ENCODE measurements around the gene ELAVL2. TPM values are rescaled to one million over a fixed set of nuclear protein-coding genes. Genes with fewer than 3 reads are reported as not detected.
"Not testable (repeated sequence)": the region's sequence is repeated elsewhere in the genome, so short reads cannot be mapped to it uniquely, and the experiment has no call there.

Gene ELAVL2
- total RNA-seq, 1 experiment from 2014 or later, result 21.6 TPM

DNA sequence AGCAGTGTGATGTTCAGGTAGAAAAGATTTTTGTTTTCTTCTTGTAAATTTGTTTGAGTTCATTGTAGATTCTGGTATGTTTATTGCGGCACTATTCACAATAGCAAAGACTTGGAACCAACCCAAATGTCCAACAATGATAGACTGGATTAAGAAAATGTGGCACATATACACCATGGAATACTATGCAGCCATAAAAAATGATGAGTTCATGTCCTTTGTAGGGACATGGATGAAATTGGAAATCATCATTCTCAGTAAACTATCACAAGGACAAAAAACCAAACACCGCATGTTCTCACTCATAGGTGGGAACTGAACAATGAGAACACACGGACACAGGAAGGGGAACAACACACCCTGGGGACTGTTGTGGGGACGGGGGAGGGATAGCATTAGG is 103.0 kb downstream of the ELAVL2 start:
- not testable (repeated sequence) for DNase-seq (ENCODE audit: low read depth)

DNA sequence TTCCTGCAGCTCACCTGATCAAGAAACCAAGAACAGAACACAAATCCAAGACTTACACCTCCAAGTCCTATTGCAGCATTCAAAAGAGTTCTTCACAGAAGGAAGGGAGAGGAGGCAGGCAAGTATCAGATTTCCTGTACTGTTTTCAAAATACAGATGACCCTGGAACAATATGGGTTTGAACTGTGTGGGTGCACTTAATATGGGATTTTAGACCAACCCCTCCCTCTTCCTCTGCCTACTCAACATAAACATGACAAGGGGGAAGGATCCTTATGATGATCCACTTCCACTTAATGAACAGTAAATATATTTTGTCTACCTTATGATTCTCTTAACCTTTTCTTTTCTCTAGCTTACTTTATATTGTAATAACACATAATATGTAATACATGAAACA is 104.6 kb downstream of the ELAVL2 start:
- no peak for DNase-seq (ENCODE audit: low read depth)

DNA sequence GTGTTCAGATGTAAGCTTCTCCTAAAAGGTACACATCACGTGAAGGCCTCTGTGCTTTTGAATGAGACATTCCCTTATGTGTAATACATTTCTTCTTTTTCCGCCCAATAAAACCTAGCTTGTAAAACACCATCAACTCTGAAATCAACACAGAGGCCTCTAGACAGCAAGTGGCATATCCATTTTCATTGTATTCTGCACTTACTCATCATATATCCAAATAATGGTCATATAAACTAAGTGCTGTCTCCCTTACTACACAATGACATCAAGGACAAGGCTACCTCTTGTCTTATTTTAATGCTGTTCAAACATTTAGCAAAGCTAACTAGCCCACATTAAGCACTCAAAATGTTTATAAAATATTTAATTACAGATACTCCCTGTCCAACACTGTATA is 108.5 kb downstream of the ELAVL2 start:
- no peak for DNase-seq (ENCODE audit: low read depth)

DNA sequence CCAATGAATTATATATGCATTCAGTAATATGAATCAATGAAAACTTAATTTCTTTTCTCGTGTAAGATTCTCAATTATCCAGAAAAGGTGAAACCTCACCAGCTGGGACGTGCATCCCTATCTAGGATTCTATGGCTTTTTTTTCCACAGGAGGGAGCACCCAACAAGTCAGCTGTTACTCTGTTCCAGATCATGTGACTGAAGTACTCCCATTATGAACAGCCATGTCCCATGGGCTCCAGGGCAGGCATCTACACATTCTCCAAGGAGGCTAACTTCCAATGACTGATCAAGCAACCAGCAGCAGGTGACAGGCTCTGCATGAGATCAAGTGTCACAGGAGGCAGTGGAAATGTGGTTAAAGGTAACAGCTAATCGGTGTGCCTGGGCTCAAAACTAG is 118.8 kb downstream of the ELAVL2 start:
- DNase-seq (ENCODE audit: low read depth), result no peak

DNA sequence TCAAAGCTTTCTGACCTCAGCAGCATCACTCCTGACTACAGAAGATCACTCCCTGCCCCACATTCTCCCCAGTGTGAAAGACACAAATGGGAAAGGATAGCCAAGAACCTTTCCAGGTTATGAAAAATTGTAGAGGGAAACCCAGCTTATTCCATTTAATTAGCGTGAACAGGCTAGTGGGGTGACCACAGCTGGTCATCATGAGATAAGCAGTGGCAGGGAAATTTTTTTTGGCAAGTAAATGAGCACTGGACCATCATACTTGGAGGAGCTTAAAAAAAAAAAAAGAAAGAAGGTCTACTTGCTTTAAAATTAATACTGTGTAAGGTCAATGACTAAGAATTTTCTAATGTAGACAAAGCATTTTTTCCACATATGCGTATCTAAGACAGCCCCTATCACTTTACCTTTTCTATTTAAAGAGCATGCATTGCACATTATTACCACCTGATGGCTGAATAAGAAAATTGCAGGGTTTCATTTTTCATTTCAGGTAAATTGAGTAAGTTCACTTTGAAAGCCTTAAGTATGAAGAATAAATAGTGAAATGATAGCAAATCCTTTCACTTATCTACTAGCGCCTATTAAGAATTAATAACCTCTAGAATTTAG is 123.6 kb downstream of the ELAVL2 start:
- DNase-seq (ENCODE audit: low read depth), result peak; percentile 32

DNA sequence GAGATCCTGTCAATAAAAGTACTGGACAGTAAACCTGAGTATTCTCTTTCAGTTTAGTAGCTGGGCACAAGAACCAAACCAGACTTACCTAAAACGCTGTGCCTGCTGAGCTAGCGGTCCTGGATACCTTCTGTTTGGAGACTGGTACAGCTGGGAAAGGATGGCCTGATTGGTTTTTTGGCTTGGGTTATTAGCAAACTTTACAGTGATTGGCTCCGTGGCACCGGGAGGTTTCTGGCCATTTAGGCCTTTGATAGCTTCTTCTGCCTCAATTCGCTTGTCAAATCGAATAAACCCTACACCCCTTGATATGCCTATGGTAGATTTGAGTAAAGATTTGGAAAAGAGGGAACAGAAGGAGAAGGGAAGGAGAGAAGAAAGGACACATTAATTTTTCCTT is 124.7 kb downstream of the ELAVL2 start:
- no peak for DNase-seq (ENCODE audit: low read depth)

DNA sequence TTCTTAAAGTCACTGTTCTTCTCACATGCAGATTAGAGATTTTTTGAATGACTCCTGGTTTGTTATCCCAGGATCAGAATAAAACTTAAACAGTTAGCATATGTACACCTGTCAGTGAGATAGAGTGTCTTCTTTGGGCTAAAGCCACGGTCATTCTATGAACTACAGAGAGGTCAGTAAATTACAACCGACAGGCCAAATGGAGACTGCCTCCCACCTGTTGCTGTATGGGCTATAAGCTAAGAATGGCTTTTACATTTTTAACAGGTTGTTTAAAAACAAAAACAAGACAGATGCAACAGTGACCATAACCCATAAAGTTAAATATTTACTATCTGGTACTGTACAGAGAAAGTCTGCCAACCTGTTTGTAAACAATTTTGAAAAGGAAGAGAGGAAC is 125.7 kb downstream of the ELAVL2 start:
- no peak for DNase-seq (ENCODE audit: low read depth)

DNA sequence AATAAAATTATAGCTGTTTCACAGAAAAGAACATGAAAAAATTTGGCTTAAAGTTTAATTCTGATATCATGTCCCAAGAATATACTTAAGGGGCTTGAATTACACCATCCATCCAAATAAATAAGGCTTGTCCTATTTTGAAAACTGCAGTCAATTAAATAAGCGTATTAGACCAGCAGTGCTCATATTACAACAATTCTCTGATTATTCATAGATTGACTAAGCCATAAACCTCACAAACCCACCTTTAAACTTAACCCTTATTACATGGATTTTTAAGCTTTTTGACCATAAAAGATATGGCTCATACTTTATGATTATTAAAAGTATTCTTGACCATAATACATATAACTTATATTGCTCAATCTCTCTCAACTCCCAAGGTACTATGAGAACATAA is 127.9 kb downstream of the ELAVL2 start:
- no peak for DNase-seq (ENCODE audit: low read depth)

DNA sequence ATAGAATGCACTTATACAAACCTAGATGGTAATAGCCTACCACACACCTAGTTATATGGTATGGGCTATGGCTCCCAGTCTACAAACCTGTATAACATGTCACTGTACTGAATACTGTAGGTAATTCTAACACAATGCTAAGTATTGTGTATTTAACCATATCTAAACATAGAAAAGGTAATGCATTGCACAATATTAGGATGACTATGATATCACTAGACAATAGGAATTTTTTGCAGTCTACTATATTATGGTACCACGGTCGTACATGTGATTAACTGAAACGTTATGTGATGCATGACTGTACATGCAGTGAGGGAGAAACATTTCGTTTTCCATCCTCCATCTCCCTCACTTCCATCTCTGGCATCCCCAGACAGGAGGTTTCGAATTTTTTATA is 130.5 kb downstream of the ELAVL2 start:
- DNase-seq (ENCODE audit: low read depth), result no peak

DNA sequence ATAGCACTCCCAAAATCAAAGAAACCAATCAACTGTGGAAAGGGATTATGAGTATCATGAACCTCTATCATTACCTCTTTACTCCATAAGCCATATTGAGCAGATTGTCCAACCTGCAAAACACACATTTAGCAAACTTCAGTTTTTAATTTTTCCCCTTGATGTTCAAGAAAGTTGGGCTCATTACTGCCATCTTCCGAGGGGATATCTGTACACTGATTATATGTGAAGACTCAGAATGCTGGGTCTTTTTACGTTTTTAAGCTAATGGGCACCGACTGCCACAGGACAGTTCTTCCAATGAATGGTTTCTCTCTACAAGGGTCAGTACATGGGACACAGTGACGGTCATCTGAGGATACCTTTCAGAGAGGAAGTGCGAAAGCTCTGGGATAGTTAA is 132.7 kb downstream of the ELAVL2 start:
- peak; percentile 26 for DNase-seq (ENCODE audit: low read depth)

DNA sequence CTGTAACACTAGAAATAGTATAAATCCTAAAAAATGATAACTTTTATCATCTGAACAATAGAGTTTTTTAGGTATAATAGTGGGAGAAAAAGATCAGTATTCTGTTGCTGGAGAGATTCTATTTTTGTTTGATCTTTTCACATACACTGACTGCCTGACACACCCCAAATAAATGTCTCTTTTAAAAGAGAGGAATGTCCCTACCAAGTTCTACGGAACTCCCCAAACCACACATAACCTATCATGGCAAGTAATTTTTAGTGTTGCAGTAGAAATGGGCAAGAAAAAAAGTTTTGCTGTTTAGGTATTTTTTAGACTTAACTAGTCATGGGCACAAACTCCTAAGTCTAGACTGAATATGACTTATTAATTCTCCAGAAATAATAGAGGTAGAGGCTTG is 139.1 kb downstream of the ELAVL2 start:
- DNase-seq (ENCODE audit: low read depth), result peak; percentile 65

DNA sequence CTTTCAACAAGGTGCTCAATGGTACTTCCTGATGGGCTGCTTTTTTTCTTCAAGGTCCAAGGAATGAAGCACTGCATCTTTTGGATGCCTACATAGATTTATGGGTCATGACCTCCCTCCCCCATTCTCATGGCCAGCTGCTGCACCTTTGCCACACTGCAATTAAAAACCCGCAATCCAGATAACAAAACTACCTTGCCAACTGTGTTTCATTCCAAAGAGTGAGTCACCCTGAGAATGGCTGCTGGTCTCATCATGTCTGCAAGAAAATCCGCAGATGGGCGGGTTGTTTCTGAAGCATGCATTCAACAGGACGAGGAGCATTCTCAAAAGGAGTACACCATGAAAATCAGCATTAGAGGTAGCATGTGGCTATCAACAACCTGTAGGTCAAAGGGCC is 139.8 kb downstream of the ELAVL2 start:
- peak; percentile 96 for DNase-seq (ENCODE audit: low read depth)

DNA sequence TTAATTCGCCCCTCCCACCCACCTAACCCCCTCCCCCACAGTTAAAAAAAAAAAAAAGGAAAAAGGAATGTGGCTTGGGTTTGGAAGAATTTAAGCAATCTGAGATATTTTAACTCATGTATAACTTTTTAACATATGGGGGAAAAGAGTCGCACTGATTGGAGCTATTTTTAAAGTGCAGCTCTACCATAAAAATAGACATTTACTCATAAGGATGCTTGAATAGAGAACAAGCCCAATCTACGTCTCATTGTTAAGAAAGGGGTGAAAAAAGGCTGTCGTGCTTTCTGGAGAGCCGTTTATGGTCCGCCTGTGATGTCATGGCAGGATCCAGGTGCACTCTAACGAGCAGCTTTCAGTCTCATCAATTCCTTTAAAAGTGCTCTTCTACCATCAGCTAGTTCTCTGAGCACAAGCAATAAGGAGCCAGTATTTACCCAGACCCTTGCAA is 142.4 kb downstream of the ELAVL2 start:
- no peak for DNase-seq (ENCODE audit: low read depth)

DNA sequence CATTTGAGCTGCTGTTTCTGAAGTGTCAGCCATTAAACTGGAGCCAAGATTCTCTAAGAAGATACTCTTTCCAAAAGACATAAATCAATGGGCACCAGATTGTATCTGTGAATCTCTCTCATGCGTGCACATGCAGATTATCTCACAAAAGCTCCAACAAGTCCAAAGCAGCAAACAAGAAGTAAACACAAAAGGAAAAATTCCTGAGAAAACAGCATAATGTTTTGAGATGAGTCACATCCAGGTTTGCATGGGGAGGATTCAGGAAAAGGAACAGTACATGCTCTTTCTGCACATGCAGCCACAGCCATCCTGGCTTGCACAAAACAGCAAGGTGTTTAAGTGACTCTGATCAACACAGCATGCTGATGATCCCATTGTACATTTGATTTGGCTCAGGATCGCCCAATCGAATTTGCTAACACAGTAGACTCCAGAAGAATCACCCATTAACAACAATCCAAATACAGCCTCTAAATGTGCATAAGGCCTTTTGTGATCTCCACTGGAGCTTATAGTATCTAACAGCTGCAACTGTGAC is 143.1 kb downstream of the ELAVL2 start:
- peak; percentile 88 for DNase-seq (ENCODE audit: low read depth)

DNA sequence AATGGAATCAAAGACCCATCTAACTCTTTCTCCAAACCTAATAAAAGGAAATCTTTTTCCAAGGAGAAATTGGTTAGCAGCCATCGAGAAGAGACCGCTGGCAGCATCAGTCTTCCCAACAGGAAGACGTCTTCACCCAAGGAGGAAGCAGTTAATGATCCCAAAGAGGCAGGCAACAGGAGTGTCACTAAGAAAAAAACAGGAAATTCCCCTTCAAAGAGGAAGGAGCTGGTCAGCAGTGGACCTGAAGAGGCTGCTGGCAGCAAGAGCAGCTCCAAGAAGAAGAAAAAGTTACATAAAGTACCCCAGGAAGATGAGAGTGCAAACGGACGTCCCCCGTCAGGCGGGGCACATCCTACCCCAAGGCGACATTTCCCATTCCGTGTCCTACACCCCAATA is 143.7 kb downstream of the ELAVL2 start:
- peak; percentile 14 for DNase-seq (ENCODE audit: low read depth)

DNA sequence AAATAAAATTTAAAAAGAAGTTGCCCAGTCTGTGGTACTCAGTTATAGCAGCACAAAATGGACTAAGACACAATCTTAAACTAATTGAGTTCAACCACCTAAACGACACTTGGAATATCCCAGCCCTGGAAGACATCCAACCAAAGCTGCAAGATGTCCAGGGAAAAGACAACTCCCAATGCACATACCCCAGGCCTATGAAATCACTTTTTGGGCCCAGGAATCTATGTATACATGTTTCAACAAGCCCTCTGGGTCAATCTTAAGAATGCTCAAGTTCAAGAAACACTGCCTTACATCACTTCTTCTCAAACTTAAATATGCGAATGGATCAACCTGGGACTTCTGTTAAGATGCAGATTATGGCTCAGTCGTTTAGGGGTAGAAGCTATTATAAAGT is 148.6 kb downstream of the ELAVL2 start:
- no peak for DNase-seq (ENCODE audit: low read depth)

DNA sequence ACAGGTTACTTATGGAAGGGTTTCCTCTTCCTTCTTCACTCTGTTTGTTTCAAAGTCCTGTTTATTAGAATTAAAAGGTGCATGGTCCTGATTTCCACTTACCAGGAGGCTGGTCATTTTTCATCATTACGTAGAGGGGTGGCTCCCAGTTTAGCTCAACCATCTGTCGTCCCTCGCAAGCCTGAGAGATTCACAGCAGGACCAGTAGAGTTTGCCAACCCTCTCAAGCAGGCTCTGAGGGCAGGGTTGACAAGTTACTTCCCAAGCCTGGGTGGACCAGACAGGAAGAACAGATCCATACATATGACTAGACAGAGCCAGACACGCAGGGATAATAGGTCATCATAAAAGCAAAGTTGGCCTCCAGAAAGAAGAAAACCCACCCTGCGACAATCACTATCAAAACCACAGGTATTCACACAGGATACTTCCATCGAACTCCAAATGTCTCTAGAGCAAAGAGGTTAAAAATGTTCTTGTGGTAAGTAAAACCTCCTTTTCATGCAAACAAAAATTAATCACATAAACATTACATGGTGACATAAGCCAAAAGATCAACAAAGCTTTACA is 151.9 kb downstream of the ELAVL2 start:
- peak; percentile 59 for DNase-seq (ENCODE audit: low read depth)

DNA sequence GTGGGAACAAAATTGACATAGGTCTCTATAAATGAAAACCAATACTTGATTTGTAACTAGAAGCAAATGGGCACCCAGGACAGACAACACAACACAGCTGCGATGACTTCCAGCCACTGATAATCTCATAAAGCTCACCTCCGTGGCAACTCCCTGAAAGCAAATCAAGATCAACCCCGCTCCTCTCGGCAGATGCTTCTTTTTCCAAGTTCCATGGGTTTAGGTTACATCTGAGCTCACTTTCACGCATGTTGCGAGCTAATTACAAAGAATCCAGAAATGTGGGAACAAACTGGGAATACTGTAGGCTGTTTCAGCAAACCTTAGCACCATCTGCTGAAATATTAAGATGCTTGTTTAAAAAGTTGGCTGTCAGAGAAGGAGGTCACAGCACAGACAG is 153.9 kb downstream of the ELAVL2 start:
- no peak for DNase-seq (ENCODE audit: low read depth)

DNA sequence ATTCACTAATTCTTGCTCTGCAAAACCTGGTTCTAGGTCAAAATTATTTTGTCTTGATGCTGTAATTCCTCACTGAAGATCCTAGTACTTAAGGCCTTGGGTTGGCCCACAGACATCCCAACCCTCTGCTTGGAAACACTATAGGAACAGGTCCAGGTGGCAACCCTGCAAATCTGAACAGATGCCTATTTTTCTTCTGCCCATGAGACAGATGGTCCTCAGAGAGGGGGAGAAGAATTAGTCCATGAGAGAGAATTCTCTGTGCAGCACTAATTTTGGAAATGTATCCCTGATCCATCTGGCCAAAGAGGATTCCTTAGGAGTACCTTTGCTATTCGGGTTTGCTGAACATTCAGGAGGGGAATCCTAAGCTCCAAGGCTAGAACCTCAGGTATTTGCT is 156.3 kb downstream of the ELAVL2 start:
- DNase-seq (ENCODE audit: low read depth), result no peak

DNA sequence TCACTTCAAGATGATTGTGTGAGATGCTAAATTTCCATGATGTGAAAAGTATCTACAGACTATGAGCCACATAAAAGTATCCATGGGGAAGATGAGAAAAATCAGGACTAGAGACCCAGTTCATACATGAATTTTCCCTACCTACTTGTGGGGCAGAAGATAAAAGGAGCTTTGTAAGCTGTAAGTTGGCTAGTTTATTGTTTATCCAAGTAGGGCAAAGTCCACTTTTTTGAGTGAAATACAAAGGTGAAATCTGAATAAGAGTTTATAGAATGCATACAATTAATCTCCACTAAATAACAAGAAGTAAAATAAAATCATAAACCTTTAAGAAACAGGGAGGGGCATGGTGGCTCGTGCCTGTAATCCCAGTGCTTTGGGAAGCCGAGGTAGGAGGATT is 160.4 kb downstream of the ELAVL2 start:
- DNase-seq (ENCODE audit: low read depth), result no peak

DNA sequence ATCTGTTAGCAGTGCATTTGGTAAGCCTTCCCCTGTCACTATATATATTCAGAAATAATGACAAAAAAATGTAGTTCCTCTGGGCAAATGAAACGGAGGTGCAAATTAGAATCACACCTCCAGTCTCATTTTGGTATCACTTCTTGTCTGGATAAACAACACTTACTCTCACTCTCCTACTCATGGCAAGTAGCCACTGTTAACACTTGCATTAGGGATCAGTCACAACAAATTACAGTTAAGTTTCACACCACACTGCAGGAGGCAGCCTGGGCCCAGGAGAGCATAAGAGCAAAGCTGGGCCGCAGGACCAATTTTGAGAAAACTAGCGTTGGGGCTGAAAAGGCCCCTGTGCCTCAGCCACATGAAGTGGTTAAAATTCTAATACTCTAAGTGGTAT is 161.0 kb downstream of the ELAVL2 start:
- no peak for DNase-seq (ENCODE audit: low read depth)

DNA sequence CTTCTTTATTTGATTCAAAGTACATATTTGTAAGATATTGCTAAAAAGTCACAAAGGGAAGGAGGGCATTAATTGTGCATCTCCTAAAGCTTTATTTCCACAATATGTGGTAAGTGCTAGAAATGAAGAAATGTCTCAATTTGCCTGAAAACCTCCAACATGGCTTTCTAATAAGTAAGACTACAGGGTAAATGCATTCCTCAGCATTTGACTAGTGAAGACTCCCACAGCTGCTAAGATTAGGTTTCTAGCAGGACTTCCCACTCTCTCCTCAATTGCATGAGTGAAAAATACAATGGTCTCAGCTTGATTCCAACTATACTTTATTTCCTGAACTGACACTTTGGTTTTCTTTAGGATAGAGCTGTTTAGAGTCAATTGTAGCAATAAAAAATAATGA is 162.1 kb downstream of the ELAVL2 start:
- no peak for DNase-seq (ENCODE audit: low read depth)

DNA sequence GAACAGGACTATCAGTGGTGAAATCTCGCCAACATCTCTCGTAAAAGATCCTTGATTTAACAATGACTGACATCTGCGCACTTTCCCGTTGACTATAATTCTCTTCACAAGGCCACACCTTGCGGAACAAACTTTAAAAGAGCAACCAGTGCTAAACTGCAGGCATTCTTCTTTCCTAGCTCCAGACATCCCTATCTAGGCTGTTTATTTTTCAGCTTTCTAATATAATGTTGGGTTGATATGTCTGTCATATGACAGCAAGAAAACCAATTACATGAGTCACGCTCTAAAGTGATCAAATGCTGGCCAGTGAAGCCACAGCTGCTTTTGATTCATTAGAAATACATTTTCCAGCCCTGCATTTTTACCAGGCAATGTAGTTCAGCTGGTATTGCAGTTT is 162.5 kb downstream of the ELAVL2 start:
- DNase-seq (ENCODE audit: low read depth), result peak; percentile 65

DNA sequence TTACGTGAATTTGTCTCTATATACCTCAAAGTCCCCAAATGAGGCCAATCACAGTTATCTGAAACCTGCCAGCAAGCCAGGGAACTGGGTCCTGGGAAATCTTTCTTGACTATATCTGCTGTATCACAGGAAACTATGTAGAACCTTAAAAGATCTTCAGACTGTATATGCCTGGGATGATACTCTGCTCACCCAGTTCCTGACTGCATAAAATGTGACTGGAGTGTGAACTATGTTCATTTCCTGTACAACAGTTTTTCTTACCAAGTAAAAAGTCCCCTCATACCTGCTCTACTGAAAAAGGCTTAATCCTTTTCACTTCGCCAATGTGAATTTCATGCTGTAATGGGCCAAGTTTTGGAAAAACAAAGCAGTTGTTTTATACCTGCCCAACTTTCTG is 162.9 kb downstream of the ELAVL2 start:
- DNase-seq (ENCODE audit: low read depth), result no peak
